H1 (cell line): ENCODE data around the gene OTUB1. TPM values are rescaled to one million over a fixed set of nuclear protein-coding genes. Genes with fewer than 3 reads are reported as not detected.
A peak's percentile ranks its signal among the peaks of the same experiment; 100 is the strongest.

Experiments used
- CTCF ChIA-PET: fragments of 300-600 bp; sonication (Branson Sonifier 250); formaldehyde crosslinking; loops from one replicate; lab custom pipeline; 2021; ENCODE audit not compliant: partially characterized antibody; lab: Charles Lee
- POLR2A ChIA-PET: fragments of 300-600 bp; sonication (Branson Sonifier 250); formaldehyde crosslinking; loops from one replicate; lab custom pipeline; 2021; ENCODE audit warnings: inconsistent platforms; ENCODE audit not compliant: partially characterized antibody; lab: Charles Lee
- DNase-seq, 2 experiments: peaks; one replicate each; pipeline versions ENCODE4 v3.0.0 to v3.0.0-alpha.2; 2010 to 2022; ENCODE audit warnings: low spot score in 2 of 2, low read depth in 1 of 2, mixed read lengths in 1 of 2
- FAIRE-seq: peaks from 2 replicates; lab custom pipeline; 2011; peaks lifted over from hg19 to GRCh38; lab: Jason Lieb, UNC
- H2AFZ ChIP-seq: 2 replicates; pipeline ENCODE4 v1.8.1; 2012; ENCODE audit warnings: low read length, inconsistent platforms
- H2AK5ac ChIP-seq: 2 replicates; pipeline ENCODE4 v1.6.1; 2013; ENCODE audit warnings: low read depth, low read length
- H2BK120ac ChIP-seq: replicated peaks from 2 replicates; pipeline ENCODE3; 2013; ENCODE audit warnings: low read depth, low read length, inconsistent platforms
- H2BK12ac ChIP-seq: 2 replicates; pipeline ENCODE4 v1.6.1; 2013; ENCODE audit warnings: low read depth, low read length
- H2BK15ac ChIP-seq: 2 replicates; pipeline ENCODE4 v1.6.1; 2013; ENCODE audit warnings: low read length
- H2BK20ac ChIP-seq: 2 replicates; pipeline ENCODE4 v1.6.1; 2013; ENCODE audit warnings: low read length
- H2BK5ac ChIP-seq: 2 replicates; pipeline ENCODE4 v1.6.1; 2013; ENCODE audit warnings: low read depth, low read length
- H3K14ac ChIP-seq: 2 replicates; pipeline ENCODE4 v1.6.1; 2013; ENCODE audit warnings: inconsistent platforms; ENCODE audit not compliant: insufficient read length
- H3K18ac ChIP-seq: 2 replicates; pipeline ENCODE4 v1.6.1; 2013; ENCODE audit warnings: low read length; ENCODE audit errors: extremely low read depth
- H3K23ac ChIP-seq: 2 replicates; pipeline ENCODE4 v1.6.1; 2013; ENCODE audit warnings: inconsistent platforms; ENCODE audit not compliant: insufficient read length
- H3K23me2 ChIP-seq: 2 replicates; pipeline ENCODE4 v1.6.1; 2013; ENCODE audit warnings: low read depth, low read length
- H3K27ac ChIP-seq: 2 replicates; pipeline ENCODE4 v1.6.1; 2011; ENCODE audit warnings: low read depth, low read length, inconsistent platforms
- H3K27me3 ChIP-seq, 4 experiments: replicated peaks in 1 of 4; 1 replicate in 1 of 4; 2 replicates in 3 of 4; pipeline versions ENCODE4 v1.6.1 to v1.8.1; 2011 to 2013; ENCODE audit warnings: low read length in 3 of 4, mild to moderate bottlenecking in 3 of 4, inconsistent platforms in 2 of 4, mixed read lengths in 2 of 4, moderate library complexity in 1 of 4; ENCODE audit not compliant: control insufficient read depth in 3 of 4, insufficient read depth in 3 of 4; ENCODE audit errors: extremely low read depth in 1 of 4
- H3K36me3 ChIP-seq, 4 experiments: 2 replicates each; pipeline versions ENCODE4 v1.6.1 to v1.8.1; 2011 to 2013; ENCODE audit warnings: mild to moderate bottlenecking in 4 of 4, low read length in 3 of 4, moderate library complexity in 2 of 4, control low read depth in 1 of 4, inconsistent platforms in 1 of 4; ENCODE audit not compliant: insufficient read depth in 4 of 4, control insufficient read depth in 2 of 4
- H3K4ac ChIP-seq: replicated peaks from 2 replicates; pipeline ENCODE3; 2013; ENCODE audit warnings: low read length, low read depth, mixed read lengths, inconsistent platforms; ENCODE audit not compliant: insufficient read length
- H3K4me1 ChIP-seq, 4 experiments: replicated peaks in 1 of 4; 1 replicate in 1 of 4; 2 replicates in 3 of 4; pipeline versions ENCODE4 v1.6.1 to v1.8.1; 2011 to 2013; ENCODE audit warnings: low read length in 3 of 4, inconsistent platforms in 2 of 4, mixed read lengths in 1 of 4; ENCODE audit not compliant: insufficient read depth in 4 of 4, control insufficient read depth in 3 of 4
- H3K4me2 ChIP-seq, 2 experiments: 2 replicates each; pipeline versions ENCODE4 v1.6.1 to v1.8.1; 2011 to 2013; ENCODE audit warnings: low read depth in 2 of 2, low read length in 2 of 2, control low read depth in 1 of 2, inconsistent platforms in 1 of 2, mild to moderate bottlenecking in 1 of 2; ENCODE audit not compliant: insufficient read depth in 1 of 2
- H3K4me3 ChIP-seq, 4 experiments: fragments of 200-600, 300-600 bp in 1 of 4; sonication (generic), shearing (Covaris generic), sonication (Bioruptor Twin) in 1 of 4; 2 replicates each; pipeline versions ENCODE4 v1.5.1 to v1.8.1; 2011 to 2016; ENCODE audit warnings: low read length in 4 of 4, low read depth in 3 of 4, control low read depth in 2 of 4, inconsistent platforms in 2 of 4, mild to moderate bottlenecking in 2 of 4, mixed read lengths in 1 of 4, moderate library complexity in 1 of 4; ENCODE audit not compliant: insufficient read depth in 2 of 4; ENCODE audit errors: extremely low read depth in 1 of 4
- H3K56ac ChIP-seq: replicated peaks from 2 replicates; pipeline ENCODE3; 2013; ENCODE audit warnings: low read depth, mild to moderate bottlenecking, mixed read lengths, low read length, inconsistent platforms; ENCODE audit not compliant: insufficient read length
- H3K79me1 ChIP-seq: 2 replicates; pipeline ENCODE4 v1.6.1; 2013; ENCODE audit warnings: low read depth, low read length, control low read depth
- H3K79me2 ChIP-seq, 2 experiments: 2 replicates each; pipeline versions ENCODE4 v1.6.1 to v1.8.1; 2012 to 2013; ENCODE audit warnings: low read length in 2 of 2, mild to moderate bottlenecking in 2 of 2, inconsistent platforms in 1 of 2; ENCODE audit not compliant: insufficient read depth in 2 of 2, control insufficient read depth in 1 of 2
- H3K9ac ChIP-seq, 4 experiments: replicated peaks in 1 of 4; 1 replicate in 1 of 4; 2 replicates in 3 of 4; pipeline versions ENCODE4 v1.6.1 to v1.8.1; 2011 to 2013; ENCODE audit warnings: low read depth in 3 of 4, low read length in 3 of 4, control low read depth in 2 of 4, mild to moderate bottlenecking in 2 of 4, moderate library complexity in 2 of 4, inconsistent platforms in 1 of 4; ENCODE audit errors: extremely low read depth in 1 of 4
- H3K9me3 ChIP-seq, 2 experiments: 2 replicates each; pipeline versions ENCODE4 v1.6.1 to v1.8.1; 2012 to 2013; ENCODE audit warnings: mild to moderate bottlenecking in 2 of 2, moderate library complexity in 2 of 2, control low read depth in 1 of 2, inconsistent platforms in 1 of 2, low read depth in 1 of 2, low read length in 1 of 2, mixed read lengths in 1 of 2; ENCODE audit not compliant: insufficient read depth in 2 of 2
- H4K20me1 ChIP-seq, 2 experiments: replicated peaks in 1 of 2; 2 replicates each; pipeline versions ENCODE3 to v1.8.1; 2011 to 2013; ENCODE audit warnings: inconsistent platforms in 2 of 2, low read length in 2 of 2, mild to moderate bottlenecking in 1 of 2; ENCODE audit not compliant: insufficient read depth in 2 of 2, control insufficient read depth in 1 of 2
- H4K5ac ChIP-seq: 2 replicates; pipeline ENCODE4 v1.6.1; 2013; ENCODE audit warnings: low read length, low read depth, mixed read lengths, inconsistent platforms; ENCODE audit not compliant: insufficient read length
- H4K8ac ChIP-seq: 2 replicates; pipeline ENCODE4 v1.8.0; 2013; ENCODE audit warnings: mild to moderate bottlenecking, moderate library complexity, low read length, inconsistent platforms; ENCODE audit not compliant: insufficient read depth; ENCODE audit errors: extremely low read depth
- H4K91ac ChIP-seq: replicated peaks from 2 replicates; pipeline ENCODE3; 2013; ENCODE audit warnings: low read length, mixed read lengths, inconsistent platforms; ENCODE audit not compliant: insufficient read length
- BACH1 ChIP-seq: IDR thresholded peaks from 2 replicates; pipeline ENCODE4 v1.6.1; 2012; ENCODE audit warnings: low read length, improper control_type of control experiment
- CREB1 ChIP-seq: IDR thresholded peaks from 2 replicates; pipeline ENCODE4 v1.6.1; 2012; ENCODE audit warnings: inconsistent platforms
- GABPA ChIP-seq: IDR thresholded peaks from 2 replicates; pipeline ENCODE4 v1.6.1; 2011; ENCODE audit warnings: mild to moderate bottlenecking, low read length, moderate library complexity, borderline replicate concordance; ENCODE audit not compliant: insufficient read depth
- HDAC2 ChIP-seq, 2 experiments: fragments of 300-600 bp in 1 of 2; sonication (generic) in 1 of 2; IDR thresholded peaks; 2 replicates each; pipeline ENCODE4 v1.6.1; 2011 to 2012; ENCODE audit warnings: low read depth in 2 of 2, low read length in 2 of 2, mild to moderate bottlenecking in 2 of 2, moderate library complexity in 2 of 2, borderline replicate concordance in 1 of 2, inconsistent platforms in 1 of 2
- NANOG ChIP-seq: IDR thresholded peaks from 2 replicates; pipeline ENCODE4 v1.6.1; 2011; ENCODE audit warnings: low read length, low read depth, mild to moderate bottlenecking, inconsistent platforms; ENCODE audit not compliant: insufficient read depth, poor library complexity, severe bottlenecking
- POLR2A ChIP-seq, 2 experiments: IDR thresholded peaks; 1 replicate in 1 of 2; 2 replicates in 1 of 2; pipeline ENCODE4 v1.6.1; 2011; ENCODE audit warnings: low read depth in 2 of 2, low read length in 2 of 2, mild to moderate bottlenecking in 2 of 2; ENCODE audit errors: control extremely low read depth in 1 of 2
- RAD21 ChIP-seq, 2 experiments: IDR thresholded peaks in 1 of 2; conservative IDR thresholded peaks in 1 of 2; 2 replicates each; pipeline ENCODE4 v1.6.1; 2011; ENCODE audit warnings: low read depth in 2 of 2, low read length in 2 of 2, improper control_type of control experiment in 1 of 2, inconsistent platforms in 1 of 2, mild to moderate bottlenecking in 1 of 2, moderate library complexity in 1 of 2
- SIN3A ChIP-seq, 2 experiments: IDR thresholded peaks in 1 of 2; conservative IDR thresholded peaks in 1 of 2; 2 replicates each; pipeline ENCODE4 v1.6.1; 2011 to 2012; ENCODE audit warnings: low read length in 2 of 2, improper control_type of control experiment in 1 of 2, low read depth in 1 of 2, mild to moderate bottlenecking in 1 of 2
- SIRT6 ChIP-seq: IDR thresholded peaks from one replicate; pipeline ENCODE4 v1.7.1; 2012; ENCODE audit warnings: low read length, inconsistent platforms
- TAF1 ChIP-seq: IDR thresholded peaks from 2 replicates; pipeline ENCODE4 v1.6.1; 2011; ENCODE audit warnings: mild to moderate bottlenecking, low read depth, low read length
- TCF12 ChIP-seq: IDR thresholded peaks from 2 replicates; pipeline ENCODE4 v1.6.1; 2011; ENCODE audit warnings: low read depth, mild to moderate bottlenecking, low read length
- TEAD4 ChIP-seq: IDR thresholded peaks from 2 replicates; pipeline ENCODE4 v1.6.1; 2012; ENCODE audit warnings: low read depth, low read length, inconsistent platforms, mixed read lengths
- WGBS, 2 experiments: shearing (Covaris generic) in 1 of 2; methylation state at CpG; one replicate each; pipeline versions ENCODE4 v1.1.6 to v1.1.7; 2013 to 2015; ENCODE audit warnings: low lambda C conversion rate in 2 of 2, mixed read lengths in 2 of 2, inconsistent platforms in 1 of 2, low coverage in 1 of 2, missing lambda C conversion rate in 1 of 2; ENCODE audit not compliant: insufficient replicate concordance in 2 of 2, insufficient coverage in 1 of 2, insufficient read length in 1 of 2; ENCODE audit errors: extremely low coverage in 1 of 2, missing lambda C conversion rate in 1 of 2; 5-methylcytosine and 5-hydroxymethylcytosine counted together
- polyA plus RNA-seq, 7 experiments: library from polyadenylated mRNA; depleted of rRNA in 3 of 7; stranded (reverse) in 5 of 7; unstranded in 2 of 7; fragments of >200 nt in 5 of 7; fragments of 200-250 nt in 2 of 7; gene quantifications; 1 replicate in 5 of 7; 2 replicates in 1 of 7; 4 replicates in 1 of 7; pipeline versions ENCODE4 v1.2.1 to v1.2.3, GENCODE V29; 2011 to 2013; ENCODE audit warnings: missing spikeins in 2 of 7, mixed read lengths in 2 of 7
- total RNA-seq: library from RNA; stranded (reverse); fragmentation: NEBNext Ultra II Directional; extraction: Animal tissue kit (Norgen Biotek cat#: 25700); gene quantifications from 2 replicates; pipeline ENCODE4 v1.2.1, GENCODE V29; 2021
- TF ChIP-seq, protein P1 (sequence below): IDR thresholded peaks from 2 replicates; pipeline ENCODE4 v1.6.1; 2011; ENCODE audit warnings: low read length, improper control_type of control experiment

OTUB1 gene
- total and polyA plus RNA-seq, 2 of the 8 experiments (the other 6 are each of a cell fraction or from before 2014, with no cell fraction given): 110 to 274 TPM

DNA sequence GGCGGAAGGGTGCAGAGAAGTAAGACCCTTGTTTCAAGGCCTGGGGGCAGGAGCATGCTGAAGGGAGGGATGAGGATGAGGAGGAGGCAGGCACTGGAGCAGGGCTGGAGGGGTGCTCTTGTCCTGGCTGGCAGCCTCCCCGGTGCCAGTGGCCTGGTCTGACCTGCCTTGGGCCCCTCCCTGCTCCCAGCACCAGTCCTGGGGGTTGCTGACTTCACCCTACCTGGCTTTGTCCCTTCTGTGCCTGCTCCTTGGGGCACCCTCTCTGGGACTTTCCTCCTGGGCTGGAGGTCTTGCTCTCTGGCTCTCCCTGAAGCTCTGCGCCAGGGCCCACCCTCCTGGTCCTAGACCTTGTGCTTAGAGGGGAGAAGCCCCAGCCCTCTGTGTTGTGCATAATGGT lies 44.8 kb downstream of the OTUB1 start:
- Histone ChIP-seq H4K91ac (no peak overlapping the region), H4K20me1 (peaks cover 2 to 5% of the 10 kb centered on the region in 2 experiments), H2BK12ac (no peak overlapping the region), H3K36me3 (no peaks in the 10 kb centered on the region), H2BK5ac (no peak overlapping the region; the same call in 1 of the 2 replicates), H2AFZ (no peak overlapping the region), H2BK120ac (no peak overlapping the region), H3K18ac (no peak overlapping the region), H4K8ac (no peak overlapping the region), H4K5ac (no peak overlapping the region), H3K23me2 (no peaks in the 10 kb centered on the region; the same call in 1 of the 2 replicates), H3K9ac (no peak overlapping the region), H2BK20ac (0 out of 2 replicates have a peak overlapping the region, but pooled peaks have one; percentile 86), H3K79me1 (no peaks in the 10 kb centered on the region; the same call in 1 of the 2 replicates), H3K4ac (peak overlapping the region; percentile 16), H2AK5ac (no peak overlapping the region), H3K79me2 (no peaks in the 10 kb centered on the region), H2BK15ac (no peak overlapping the region), H3K4me2 (no peak overlapping the region), H3K4me3 (no peak overlapping the region), H3K23ac (no peak overlapping the region), H3K27me3 (peaks cover 25 to 68% (median 59%) of the 10 kb centered on the region in 4 experiments), H3K27ac (no peak overlapping the region), H3K56ac (no peak overlapping the region), H3K14ac (no peak overlapping the region), H3K9me3 (no peaks in the 10 kb centered on the region), H3K4me1 (peaks cover 17 to 38% (median 28%) of the 10 kb centered on the region in 4 experiments)
- DNase-seq (no peak), FAIRE-seq (no peak)
- CTCF ChIA-PET: interaction anchor here (0.6 to 21.2 kb wide), 8 partner anchors 9 to 124 kb away, joined by 3 to 291 read pairs (median 4); no protein-coding TSS in a partner anchor
- POLR2A ChIA-PET: interaction anchor here (0.9 to 1.4 kb wide), 3 partner anchors 17 to 47 kb away, joined by 3 to 5 read pairs (median 3); no protein-coding TSS in a partner anchor
- 92% methylated on average over 3 of the region's 3 CpGs; no CpG with 5 or more reads in 1 of the 2 experiments for WGBS, 2 experiments
- TF ChIP-seq POLR2A (IDR thresholded peaks at IDR 0.05; ENCODE audit: control extremely low read depth in 1 of 2, low read depth in 2 of 2, low read length in 2 of 2) (no peak), NANOG (no peak), HDAC2 (IDR thresholded peaks at IDR 0.05; ENCODE audit: borderline replicate concordance in 1 of 2, low read depth in 2 of 2, low read length in 2 of 2) (no peak), SIRT6 (no peak), TEAD4 (no peak), CREB1 (no peak), TCF12 (no peak), BACH1 (no peak), TAF1 (no peak), RAD21 (IDR thresholded peaks at IDR 0.05 in 1 of 2, conservative IDR thresholded peaks at IDR 0.05 in 1 of 2; ENCODE audit: low read depth in 2 of 2, low read length in 2 of 2) (no peak), GABPA (no peak), SIN3A (conservative IDR thresholded peaks at IDR 0.05 in 1 of 2, IDR thresholded peaks at IDR 0.05 in 1 of 2; ENCODE audit: low read depth in 1 of 2, low read length in 2 of 2) (no peak)
- TF ChIP-seq, protein P1, sequence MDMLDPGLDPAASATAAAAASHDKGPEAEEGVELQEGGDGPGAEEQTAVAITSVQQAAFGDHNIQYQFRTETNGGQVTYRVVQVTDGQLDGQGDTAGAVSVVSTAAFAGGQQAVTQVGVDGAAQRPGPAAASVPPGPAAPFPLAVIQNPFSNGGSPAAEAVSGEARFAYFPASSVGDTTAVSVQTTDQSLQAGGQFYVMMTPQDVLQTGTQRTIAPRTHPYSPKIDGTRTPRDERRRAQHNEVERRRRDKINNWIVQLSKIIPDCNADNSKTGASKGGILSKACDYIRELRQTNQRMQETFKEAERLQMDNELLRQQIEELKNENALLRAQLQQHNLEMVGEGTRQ: no peak
